ENCODE measurements around the gene GABRB3. TPM values are rescaled to one million over a fixed set of nuclear protein-coding genes. Genes with fewer than 3 reads are reported as not detected.

GABRB3 gene
- polyA plus RNA-seq, 1 donor (not counting 4 experiments of a cell fraction or from before 2014, with no cell fraction given) = 0.81 TPM

DNA sequence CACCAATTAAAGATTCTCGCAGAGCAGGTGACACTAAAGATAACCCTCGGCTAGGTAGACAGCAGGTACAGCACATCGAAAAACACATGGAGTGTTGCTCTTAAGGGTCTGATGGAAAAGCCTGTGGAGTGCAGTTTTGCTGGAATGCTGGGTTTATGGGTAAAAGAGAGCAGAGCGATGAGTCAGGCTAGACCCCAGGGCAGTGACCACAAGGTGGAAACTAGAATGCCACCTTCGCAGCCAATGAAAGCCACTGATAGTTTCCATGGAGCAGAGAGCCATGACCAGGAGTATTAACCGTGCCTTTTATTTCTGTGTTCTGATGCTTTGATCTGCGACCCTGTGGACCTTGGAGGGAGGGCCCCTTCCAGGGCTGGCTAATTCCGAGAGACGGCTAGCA lies 149.8 kb downstream of the GABRB3 start:
- Histone ChIP-seq H4K20me1 (ENCODE audit: control insufficient read depth, extremely low read depth, insufficient read depth, low read length) (no peaks in the 10 kb centered on the region), H3K4me1 (ENCODE audit: control insufficient read depth, extremely low read depth, insufficient read depth, low read length) (no peaks in the 10 kb centered on the region), H3K4me2 (ENCODE audit: control insufficient read depth, extremely low read depth, insufficient read depth, low read depth, low read length) (no peak overlapping the region), H3K9ac (ENCODE audit: control insufficient read depth, extremely low read depth, insufficient read depth, low read length) (no peak overlapping the region), H3K27me3 (ENCODE audit: control insufficient read depth, extremely low read depth, insufficient read depth, low read length) (no peaks in the 10 kb centered on the region), H3K9me1 (ENCODE audit: control insufficient read depth, extremely low read depth, insufficient read depth, low read length) (no peaks in the 10 kb centered on the region), H3K9me3 (ENCODE audit: control insufficient read depth, low read depth, low read length) (peaks cover 4% of the 10 kb centered on the region), H3K36me3 (ENCODE audit: control insufficient read depth in 2 of 2, extremely low read depth in 1 of 2, insufficient read depth in 2 of 2, low read length in 2 of 2) (no peaks in the 10 kb centered on the region), H3K79me2 (ENCODE audit: control insufficient read depth, insufficient read depth, low read length) (no peaks in the 10 kb centered on the region), H2AFZ (ENCODE audit: control insufficient read depth, low read length) (no peak overlapping the region), H3K27ac (ENCODE audit: control insufficient read depth, insufficient read depth, low read length) (no peak overlapping the region), H3K4me3 (ENCODE audit: control insufficient read depth in 2 of 3, extremely low read depth in 1 of 3, insufficient read depth in 2 of 3, low read depth in 1 of 3, low read length in 3 of 3) (no peak overlapping the region)
- no peak for DNase-seq (ENCODE audit: low read depth, low spot score)
- no peak for FAIRE-seq
- dilution Hi-C loops (cut with MboI; ENCODE audit: extremely low pct_ligation_motif_present, low sequenced_read_pairs) = no loop called here
- TF ChIP-seq, protein P1, sequence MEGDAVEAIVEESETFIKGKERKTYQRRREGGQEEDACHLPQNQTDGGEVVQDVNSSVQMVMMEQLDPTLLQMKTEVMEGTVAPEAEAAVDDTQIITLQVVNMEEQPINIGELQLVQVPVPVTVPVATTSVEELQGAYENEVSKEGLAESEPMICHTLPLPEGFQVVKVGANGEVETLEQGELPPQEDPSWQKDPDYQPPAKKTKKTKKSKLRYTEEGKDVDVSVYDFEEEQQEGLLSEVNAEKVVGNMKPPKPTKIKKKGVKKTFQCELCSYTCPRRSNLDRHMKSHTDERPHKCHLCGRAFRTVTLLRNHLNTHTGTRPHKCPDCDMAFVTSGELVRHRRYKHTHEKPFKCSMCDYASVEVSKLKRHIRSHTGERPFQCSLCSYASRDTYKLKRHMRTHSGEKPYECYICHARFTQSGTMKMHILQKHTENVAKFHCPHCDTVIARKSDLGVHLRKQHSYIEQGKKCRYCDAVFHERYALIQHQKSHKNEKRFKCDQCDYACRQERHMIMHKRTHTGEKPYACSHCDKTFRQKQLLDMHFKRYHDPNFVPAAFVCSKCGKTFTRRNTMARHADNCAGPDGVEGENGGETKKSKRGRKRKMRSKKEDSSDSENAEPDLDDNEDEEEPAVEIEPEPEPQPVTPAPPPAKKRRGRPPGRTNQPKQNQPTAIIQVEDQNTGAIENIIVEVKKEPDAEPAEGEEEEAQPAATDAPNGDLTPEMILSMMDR (optimal IDR thresholded peaks at IDR 0.05 in 1 of 3, IDR thresholded peaks at IDR 0.05 in 1 of 3, conservative IDR thresholded peaks at IDR 0.05 in 1 of 3; ENCODE audit: extremely low read depth in 1 of 3, insufficient read depth in 2 of 3, low read length in 3 of 3) = no peak
- TF ChIP-seq EZH2 (IDR thresholded peaks at IDR 0.05; ENCODE audit: low read length) = no peak

DNA sequence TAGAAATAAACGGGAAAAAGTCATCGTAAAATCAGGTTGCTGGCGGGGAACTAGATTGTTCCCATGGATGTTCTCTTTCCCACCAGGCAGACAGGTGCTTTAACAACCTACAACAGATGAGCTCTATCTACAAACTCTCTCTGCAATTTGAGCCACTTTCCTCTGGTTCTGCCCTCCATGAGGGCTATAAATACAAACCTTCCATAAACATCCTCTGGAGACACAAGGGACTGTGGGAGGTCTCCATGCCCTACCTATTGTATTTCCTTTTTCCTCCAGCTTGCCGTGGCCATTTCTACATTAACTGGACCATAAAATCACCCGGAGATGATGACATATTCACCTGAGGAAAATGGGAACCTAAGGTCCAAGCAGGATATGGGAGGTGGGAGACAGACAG lies 151.1 kb downstream of the GABRB3 start:
- no peak for DNase-seq (ENCODE audit: low read depth, low spot score)
- no peak for FAIRE-seq
- no peak overlapping the region for H3K4me2 ChIP-seq (ENCODE audit: control insufficient read depth, extremely low read depth, insufficient read depth, low read depth, low read length)

More for the DNA sequence above, 151.1 kb downstream of the GABRB3 start:
- H3K4me3 ChIP-seq (ENCODE audit: control insufficient read depth in 2 of 3, extremely low read depth in 1 of 3, insufficient read depth in 2 of 3, low read depth in 1 of 3, low read length in 3 of 3) = no peak overlapping the region
- dilution Hi-C loops (cut with MboI; ENCODE audit: extremely low pct_ligation_motif_present, low sequenced_read_pairs) = no loop called here
- no peak overlapping the region for H2AFZ ChIP-seq (ENCODE audit: control insufficient read depth, low read length)
- no peak overlapping the region for H3K9ac ChIP-seq (ENCODE audit: control insufficient read depth, extremely low read depth, insufficient read depth, low read length)
- H3K4me1 ChIP-seq (ENCODE audit: control insufficient read depth, extremely low read depth, insufficient read depth, low read length) = no peaks in the 10 kb centered on the region
- H3K9me3 ChIP-seq (ENCODE audit: control insufficient read depth, low read depth, low read length) = peaks cover 4% of the 10 kb centered on the region
- no peak overlapping the region for H3K27ac ChIP-seq (ENCODE audit: control insufficient read depth, insufficient read depth, low read length)
- no peaks in the 10 kb centered on the region for H3K36me3 ChIP-seq (ENCODE audit: control insufficient read depth in 2 of 2, extremely low read depth in 1 of 2, insufficient read depth in 2 of 2, low read length in 2 of 2)
- H3K27me3 ChIP-seq (ENCODE audit: control insufficient read depth, extremely low read depth, insufficient read depth, low read length) = no peaks in the 10 kb centered on the region
- no peak for TF ChIP-seq EZH2 (IDR thresholded peaks at IDR 0.05; ENCODE audit: low read length)
- TF ChIP-seq, protein P1 (optimal IDR thresholded peaks at IDR 0.05 in 1 of 3, IDR thresholded peaks at IDR 0.05 in 1 of 3, conservative IDR thresholded peaks at IDR 0.05 in 1 of 3; ENCODE audit: extremely low read depth in 1 of 3, insufficient read depth in 2 of 3, low read length in 3 of 3) = no peak
- no peaks in the 10 kb centered on the region for H3K79me2 ChIP-seq (ENCODE audit: control insufficient read depth, insufficient read depth, low read length)
- no peaks in the 10 kb centered on the region for H3K9me1 ChIP-seq (ENCODE audit: control insufficient read depth, extremely low read depth, insufficient read depth, low read length)
- no peaks in the 10 kb centered on the region for H4K20me1 ChIP-seq (ENCODE audit: control insufficient read depth, extremely low read depth, insufficient read depth, low read length)
